OCI-LY1 (cell line): ENCODE results near the gene MAP3K4.

Experiments
- H2AFZ ChIP-seq: fragments of 200-600 bp; sonication (generic), shearing (Covaris generic); 2 replicates; pipeline ENCODE4 v1.6.0; 2014; ENCODE audit warnings: antibody characterized with exemption, mild to moderate bottlenecking, low read length
- H3F3A ChIP-seq: fragments of 200-600 bp; sonication (generic), shearing (Covaris generic); 2 replicates; pipeline ENCODE4 v1.6.0; 2014; ENCODE audit warnings: mild to moderate bottlenecking, antibody characterized with exemption, low read length, moderate library complexity; ENCODE audit not compliant: insufficient read depth
- H3K27ac ChIP-seq: fragments of 200-600 bp; sonication (generic); 2 replicates; pipeline ENCODE4 v1.5.1; 2014; ENCODE audit warnings: low read length, mixed run types, mild to moderate bottlenecking, low read depth; ENCODE audit not compliant: poor library complexity, severe bottlenecking
- H3K27me3 ChIP-seq: fragments of 200-600 bp; sonication (generic); 2 replicates; pipeline ENCODE4 v1.6.0; 2014; ENCODE audit warnings: antibody characterized with exemption, mild to moderate bottlenecking, low read length, moderate library complexity; ENCODE audit not compliant: insufficient read depth
- H3K36me3 ChIP-seq: fragments of 200-600 bp; sonication (generic); 2 replicates; pipeline ENCODE4 v1.6.1; 2014; ENCODE audit warnings: mild to moderate bottlenecking, antibody characterized with exemption, low read length, moderate library complexity, mixed read lengths; ENCODE audit not compliant: insufficient read depth
- H3K4me1 ChIP-seq: fragments of 200-600 bp; sonication (generic); 2 replicates; pipeline ENCODE4 v1.5.1; 2014; ENCODE audit warnings: mild to moderate bottlenecking, low read length, moderate library complexity; ENCODE audit not compliant: insufficient read depth, severe bottlenecking
- H3K4me2 ChIP-seq: fragments of 200-600 bp; sonication (generic), shearing (Covaris generic); 2 replicates; pipeline ENCODE4 v1.6.1; 2014; ENCODE audit warnings: low read length
- H3K4me3 ChIP-seq: fragments of 200-600 bp; sonication (generic); 2 replicates; pipeline ENCODE4 v1.5.1; 2014; ENCODE audit warnings: low read length, low read depth, mild to moderate bottlenecking, mixed read lengths; ENCODE audit not compliant: poor library complexity, severe bottlenecking
- H3K79me2 ChIP-seq: fragments of 200-600 bp; shearing (Covaris generic); 2 replicates; pipeline ENCODE4 v1.6.1; 2016; ENCODE audit warnings: mixed run types, low read length, mixed read lengths; ENCODE audit not compliant: insufficient read depth
- H3K9ac ChIP-seq: fragments of 200-600 bp; sonication (generic), shearing (Covaris generic); 2 replicates; pipeline ENCODE4 v1.6.1; 2014; ENCODE audit warnings: mild to moderate bottlenecking, low read length, mixed read lengths
- H3K9me2 ChIP-seq: fragments of 200-600 bp; sonication (generic), shearing (Covaris generic); 2 replicates; pipeline ENCODE4 v1.6.1; 2014; ENCODE audit warnings: low read depth, mild to moderate bottlenecking, low read length, mixed read lengths
- H3K9me3 ChIP-seq: fragments of 200-600 bp; shearing (Covaris generic); 2 replicates; pipeline ENCODE4 v1.6.1; 2014; ENCODE audit warnings: low read length, mixed read lengths
- H4K20me1 ChIP-seq: fragments of 200-600 bp; sonication (generic), shearing (Covaris generic); 2 replicates; pipeline ENCODE4 v1.6.0; 2016; ENCODE audit warnings: mild to moderate bottlenecking, low read length; ENCODE audit not compliant: insufficient read depth
- EZH2 ChIP-seq: fragments of 200-600 bp; sonication (generic), shearing (Covaris generic); IDR thresholded peaks from 2 replicates; pipeline ENCODE4 v1.8.0; 2017; ENCODE audit warnings: borderline replicate concordance, mixed run types, mild to moderate bottlenecking, antibody characterized with exemption, low read length, moderate library complexity, mixed read lengths
- TF ChIP-seq, protein P1 (sequence below): fragments of 200-600 bp; sonication (generic), shearing (Covaris generic); IDR thresholded peaks from 2 replicates; pipeline ENCODE4 v1.5.1; 2017; ENCODE audit warnings: mild to moderate bottlenecking, antibody characterized with exemption, low read length, moderate library complexity, mixed read lengths

Gene MAP3K4

DNA sequence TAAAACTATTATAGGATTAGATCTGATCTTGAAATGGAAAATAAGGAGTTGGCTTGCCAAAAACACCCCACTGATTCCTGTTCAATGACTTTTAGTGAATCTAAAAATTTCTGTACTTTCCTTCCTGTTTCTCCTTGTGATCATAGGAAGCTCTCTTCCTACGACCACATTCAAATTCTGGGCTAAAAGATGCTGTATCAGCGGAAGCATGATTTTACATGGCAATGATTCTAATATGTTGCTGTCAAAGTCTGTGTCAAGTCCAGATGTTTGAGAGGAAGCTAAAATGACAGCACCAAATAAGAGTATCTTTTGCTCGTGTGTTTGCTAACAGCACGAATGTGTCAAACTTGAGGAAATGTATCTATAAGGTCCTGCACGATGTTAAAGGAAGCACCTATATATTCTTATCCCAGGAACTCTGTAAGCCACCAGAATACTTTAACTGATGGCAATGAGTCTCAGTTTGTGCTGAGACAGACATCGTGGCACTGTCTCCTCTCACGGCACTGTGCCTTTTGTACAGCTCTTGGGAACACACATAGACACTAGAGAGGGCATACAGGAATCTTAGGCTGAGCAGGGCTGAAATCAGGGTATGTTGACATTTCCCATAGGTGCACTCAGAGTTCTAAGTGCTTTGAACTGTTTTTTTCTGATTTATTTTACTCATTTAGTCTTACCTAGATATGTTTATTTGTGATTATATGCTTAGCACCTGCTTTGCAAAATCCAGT lies 24.9 kb upstream of the MAP3K4 start:
- Histone ChIP-seq H4K20me1 (no peaks in the 10 kb centered on the region), H3K4me2 (no peak overlapping the region), H3F3A (no peaks in the 10 kb centered on the region), H3K79me2 (no peaks in the 10 kb centered on the region), H3K27ac (no peak overlapping the region), H3K9ac (no peak overlapping the region), H3K4me3 (no peak overlapping the region), H3K27me3 (no peaks in the 10 kb centered on the region), H3K9me3 (no peaks in the 10 kb centered on the region), H3K36me3 (no peaks in the 10 kb centered on the region), H3K4me1 (no peaks in the 10 kb centered on the region), H2AFZ (no peak overlapping the region), H3K9me2 (no peaks in the 10 kb centered on the region)
- no peak for TF ChIP-seq EZH2
- TF ChIP-seq, protein P1, sequence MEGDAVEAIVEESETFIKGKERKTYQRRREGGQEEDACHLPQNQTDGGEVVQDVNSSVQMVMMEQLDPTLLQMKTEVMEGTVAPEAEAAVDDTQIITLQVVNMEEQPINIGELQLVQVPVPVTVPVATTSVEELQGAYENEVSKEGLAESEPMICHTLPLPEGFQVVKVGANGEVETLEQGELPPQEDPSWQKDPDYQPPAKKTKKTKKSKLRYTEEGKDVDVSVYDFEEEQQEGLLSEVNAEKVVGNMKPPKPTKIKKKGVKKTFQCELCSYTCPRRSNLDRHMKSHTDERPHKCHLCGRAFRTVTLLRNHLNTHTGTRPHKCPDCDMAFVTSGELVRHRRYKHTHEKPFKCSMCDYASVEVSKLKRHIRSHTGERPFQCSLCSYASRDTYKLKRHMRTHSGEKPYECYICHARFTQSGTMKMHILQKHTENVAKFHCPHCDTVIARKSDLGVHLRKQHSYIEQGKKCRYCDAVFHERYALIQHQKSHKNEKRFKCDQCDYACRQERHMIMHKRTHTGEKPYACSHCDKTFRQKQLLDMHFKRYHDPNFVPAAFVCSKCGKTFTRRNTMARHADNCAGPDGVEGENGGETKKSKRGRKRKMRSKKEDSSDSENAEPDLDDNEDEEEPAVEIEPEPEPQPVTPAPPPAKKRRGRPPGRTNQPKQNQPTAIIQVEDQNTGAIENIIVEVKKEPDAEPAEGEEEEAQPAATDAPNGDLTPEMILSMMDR, result no peak

DNA sequence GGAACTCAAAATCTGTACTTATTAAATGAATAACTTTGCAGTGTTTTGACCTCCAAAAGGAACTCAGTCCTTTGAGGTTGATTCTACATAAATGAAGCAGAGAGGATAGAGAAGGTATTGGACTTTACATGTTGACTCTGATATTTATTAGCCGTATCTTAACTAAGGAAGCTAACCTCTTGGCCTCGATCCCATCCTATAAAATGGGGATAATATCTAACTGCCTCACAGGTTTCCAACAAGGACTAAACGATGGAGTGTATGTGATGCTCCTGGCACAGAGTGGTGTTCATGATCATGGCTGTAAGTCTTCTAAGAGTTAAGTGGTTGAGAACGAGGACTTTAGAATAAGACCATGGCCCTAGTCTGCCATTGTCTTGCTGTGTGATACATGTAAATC lies 24.2 kb upstream of the MAP3K4 start:
- H3K9me3 ChIP-seq, result no peaks in the 10 kb centered on the region
- TF ChIP-seq EZH2, result no peak
- TF ChIP-seq, protein P1, result no peak
- H3K9me2 ChIP-seq, result no peaks in the 10 kb centered on the region
- no peak overlapping the region for H3K27ac ChIP-seq
- no peaks in the 10 kb centered on the region for H3K27me3 ChIP-seq
- no peaks in the 10 kb centered on the region for H3F3A ChIP-seq
- H3K36me3 ChIP-seq, result no peaks in the 10 kb centered on the region
- no peaks in the 10 kb centered on the region for H3K79me2 ChIP-seq
- H3K9ac ChIP-seq, result no peak overlapping the region
- H3K4me2 ChIP-seq, result no peak overlapping the region
- no peak overlapping the region for H3K4me3 ChIP-seq
- no peak overlapping the region for H2AFZ ChIP-seq
- H3K4me1 ChIP-seq, result no peaks in the 10 kb centered on the region
- H4K20me1 ChIP-seq, result no peaks in the 10 kb centered on the region

DNA sequence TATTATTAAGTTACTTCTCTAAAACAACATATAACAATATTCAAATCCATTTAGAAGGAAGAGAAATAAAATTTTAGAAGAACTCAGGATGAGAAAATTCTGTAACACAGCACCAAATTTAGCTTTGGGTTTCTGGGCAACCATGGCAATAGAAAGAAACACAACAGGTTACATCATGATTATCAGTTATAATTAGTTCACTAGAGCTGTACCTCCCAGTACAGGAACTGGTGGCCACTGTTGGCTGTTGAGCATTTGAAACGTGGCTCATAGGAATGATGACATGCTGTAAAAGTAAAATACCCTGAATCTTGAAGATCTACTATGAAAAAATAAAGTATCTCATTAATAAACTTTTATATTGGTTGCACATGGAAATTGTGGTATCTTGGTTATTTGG lies 23.7 kb upstream of the MAP3K4 start:
- no peak overlapping the region for H2AFZ ChIP-seq
- no peaks in the 10 kb centered on the region for H3K79me2 ChIP-seq
- no peaks in the 10 kb centered on the region for H4K20me1 ChIP-seq
- no peaks in the 10 kb centered on the region for H3K9me2 ChIP-seq
- no peak overlapping the region for H3K4me3 ChIP-seq
- H3K9ac ChIP-seq, result no peak overlapping the region
- no peaks in the 10 kb centered on the region for H3K9me3 ChIP-seq
- H3K4me1 ChIP-seq, result no peaks in the 10 kb centered on the region
- no peak overlapping the region for H3K27ac ChIP-seq
- no peaks in the 10 kb centered on the region for H3K27me3 ChIP-seq
- TF ChIP-seq, protein P1, result no peak
- no peak for TF ChIP-seq EZH2
- H3K4me2 ChIP-seq, result no peak overlapping the region
- H3F3A ChIP-seq, result no peaks in the 10 kb centered on the region
- no peaks in the 10 kb centered on the region for H3K36me3 ChIP-seq
